HepG2 (cell line): ENCODE data around the gene KLK14. TPM values are rescaled to one million over a fixed set of nuclear protein-coding genes. Genes with fewer than 3 reads are reported as not detected.
A peak's percentile ranks its signal among the peaks of the same experiment; 100 is the strongest.

Experiments
- ATAC-seq: fragments of 200-7000 bp; cut with Tn5 transposase; 3 replicates; pipeline ENCODE4 v1.9.1; 2020; ENCODE audit warnings: mild to moderate bottlenecking, moderate library complexity
- BruUV-seq: library from RNA; stranded (reverse); fragments of 400-500 nt; replicated peaks from 2 replicates; lab custom pipeline; 2021; lab: Mats Ljungman, UMichigan
- CTCF ChIA-PET: fragments of 300-600 bp; formaldehyde crosslinking; extraction: SDS; loops from one replicate; lab custom pipeline; 2021; ENCODE audit warnings: low total read pairs, inconsistent platforms, low intra/inter-chr PET ratio; lab: Yijun Ruan, JAX
- POLR2A ChIA-PET: fragments of 350-600 bp; sonication (Branson Sonifier 250); formaldehyde crosslinking; loops from one replicate; lab custom pipeline; 2020; ENCODE audit warnings: antibody characterized with exemption, inconsistent platforms; lab: Yijun Ruan, JAX
- DNase-seq: peaks from one replicate; pipeline ENCODE4 v3.0.0-alpha.2; 2015; ENCODE audit warnings: low spot score
- FAIRE-seq: peaks from 3 replicates; lab custom pipeline; 2011; peaks lifted over from hg19 to GRCh38; lab: Jason Lieb, UNC
- H2AFZ ChIP-seq: one replicate; pipeline ENCODE4 v1.6.1; 2011; ENCODE audit warnings: low read length, inconsistent platforms
- H3K27ac ChIP-seq: fragments of 300-600 bp; 3 replicates; pipeline ENCODE4 v1.8.0; 2011; ENCODE audit warnings: mixed run types, mild to moderate bottlenecking, mixed read lengths, low read length, inconsistent platforms; ENCODE audit not compliant: insufficient read depth; ENCODE audit errors: extremely low read length
- H3K27me3 ChIP-seq, 2 experiments: fragments of 200-600 bp in 1 of 2; 2 replicates in 1 of 2; 3 replicates in 1 of 2; pipeline versions ENCODE4 v1.6.0 to v1.8.0; 2011; ENCODE audit warnings: low read length in 2 of 2, mild to moderate bottlenecking in 2 of 2, moderate library complexity in 2 of 2, inconsistent platforms in 1 of 2; ENCODE audit not compliant: insufficient read depth in 2 of 2, control insufficient read depth in 1 of 2
- H3K36me3 ChIP-seq, 2 experiments: fragments of 200-600 bp in 1 of 2; replicated peaks in 1 of 2; 2 replicates in 1 of 2; 3 replicates in 1 of 2; pipeline versions ENCODE4 v1.5.1 to v1.8.0; 2011; ENCODE audit warnings: low read length in 2 of 2, inconsistent platforms in 1 of 2; ENCODE audit not compliant: insufficient read depth in 2 of 2, control insufficient read depth in 1 of 2
- H3K4me1 ChIP-seq: 2 replicates; pipeline ENCODE4 v1.5.1; 2012; ENCODE audit warnings: low read length, inconsistent platforms; ENCODE audit not compliant: insufficient read depth
- H3K4me2 ChIP-seq: 2 replicates; pipeline ENCODE4 v1.6.0; 2011; ENCODE audit warnings: low read depth, low read length, inconsistent platforms
- H3K4me3 ChIP-seq, 3 experiments: fragments of 200-600 bp in 1 of 3; sonication (generic), shearing (Covaris generic) in 1 of 3; replicated peaks in 1 of 3; 2 replicates each; pipeline ENCODE4 v1.5.1; 2011 to 2016; ENCODE audit warnings: low read length in 3 of 3, inconsistent platforms in 2 of 3, low read depth in 2 of 3, mild to moderate bottlenecking in 2 of 3, control low read depth in 1 of 3, mixed read lengths in 1 of 3; ENCODE audit not compliant: insufficient read depth in 1 of 3
- H3K79me2 ChIP-seq: one replicate; pipeline ENCODE4 v1.6.1; 2011; ENCODE audit warnings: low read length, inconsistent platforms; ENCODE audit not compliant: insufficient read depth
- H3K9ac ChIP-seq: 2 replicates; pipeline ENCODE4 v1.6.0; 2011; ENCODE audit warnings: mild to moderate bottlenecking, low read depth, low read length, inconsistent platforms; ENCODE audit not compliant: insufficient read depth
- H3K9me3 ChIP-seq: 2 replicates; pipeline ENCODE4 v1.5.1; 2012; ENCODE audit warnings: mild to moderate bottlenecking, low read length
- H4K20me1 ChIP-seq: 2 replicates; pipeline ENCODE4 v1.6.0; 2011; ENCODE audit warnings: inconsistent platforms, mild to moderate bottlenecking, low read length, moderate library complexity; ENCODE audit not compliant: insufficient read depth
- FOSL2 ChIP-seq: sonication (generic); formaldehyde crosslinking; IDR thresholded peaks from 2 replicates; pipeline ENCODE4 v1.4.0; 2020; ENCODE audit warnings: missing genetic modification reagents
- KLF16 ChIP-seq, 2 experiments: sonication (generic) in 1 of 2; formaldehyde crosslinking in 1 of 2; IDR thresholded peaks; 2 replicates each; pipeline versions ENCODE4 v1.6.1 to v1.8.0; 2016 to 2023; ENCODE audit warnings: missing genetic modification reagents in 2 of 2, missing compliant biosample characterization in 1 of 2
- MIER2 ChIP-seq: IDR thresholded peaks from 2 replicates; pipeline ENCODE4 v1.6.1; 2016; ENCODE audit warnings: missing biosample characterization, missing genetic modification reagents
- NBN ChIP-seq: fragments of 450-650 bp; conservative IDR thresholded peaks from 2 replicates; pipeline ENCODE4 v1.6.1; 2017
- NR2F2 ChIP-seq: IDR thresholded peaks from 2 replicates; pipeline ENCODE4 v1.6.1; 2012; ENCODE audit warnings: low read depth, inconsistent platforms, borderline replicate concordance
- PAWR ChIP-seq: sonication (generic); formaldehyde crosslinking; IDR thresholded peaks from 2 replicates; pipeline ENCODE4 v1.4.0; 2020; ENCODE audit warnings: missing genetic modification reagents, mild to moderate bottlenecking, borderline replicate concordance
- SALL2 ChIP-seq: sonication (generic); formaldehyde crosslinking; IDR thresholded peaks from 2 replicates; pipeline ENCODE4 v1.8.1; 2023; ENCODE audit warnings: mild to moderate bottlenecking, missing genetic modification reagents, inconsistent platforms
- SYNCRIP ChIP-seq: fragments of 200-400 bp; formaldehyde crosslinking; IDR thresholded peaks from 2 replicates; pipeline ENCODE4 v1.6.1; 2018; ENCODE audit warnings: mild to moderate bottlenecking, low read depth, low read length; ENCODE audit not compliant: insufficient read depth
- ZBTB33 ChIP-seq: sonication (generic); formaldehyde crosslinking; IDR thresholded peaks from 2 replicates; pipeline ENCODE4 v1.4.0; 2020; ENCODE audit warnings: missing genetic modification reagents
- ZBTB43 ChIP-seq: sonication (generic); formaldehyde crosslinking; conservative IDR thresholded peaks from 2 replicates; pipeline ENCODE4 v1.4.0; 2020; ENCODE audit warnings: missing genetic modification reagents
- ZMAT3 ChIP-seq: sonication (generic); formaldehyde crosslinking; conservative IDR thresholded peaks from 2 replicates; pipeline ENCODE4 v1.7.0; 2021; ENCODE audit warnings: missing genetic modification reagents
- ZNF143 ChIP-seq: sonication (generic); formaldehyde crosslinking; IDR thresholded peaks from 2 replicates; pipeline ENCODE4 v1.4.0; 2020; ENCODE audit warnings: missing genetic modification reagents
- ZNF501 ChIP-seq: sonication (generic); formaldehyde crosslinking; IDR thresholded peaks from 2 replicates; pipeline ENCODE4 v1.5.1; 2020; ENCODE audit warnings: mild to moderate bottlenecking, moderate library complexity, missing genetic modification reagents
- ZNF563 ChIP-seq: sonication (generic); formaldehyde crosslinking; IDR thresholded peaks from 2 replicates; pipeline ENCODE4 v1.8.0; 2022; ENCODE audit warnings: mild to moderate bottlenecking, moderate library complexity, missing genetic modification reagents
- WGBS: methylation state at CpG from one replicate; pipeline ENCODE4 v1.1.6; 2017; ENCODE audit warnings: low lambda C conversion rate; 5-methylcytosine and 5-hydroxymethylcytosine counted together
- in situ Hi-C: cut with HindIII; loops from 2 replicates; pipeline ENCODE4 v1.10.0; 2017; ENCODE audit warnings: low pct_unique_long_range_greater_than_20kb; ENCODE audit not compliant: extremely low pct_ligation_motif_present
- intact Hi-C: fragments of 100-400 bp; cut with micrococcal nuclease; formaldehyde crosslinking; loops from one replicate; pipeline ENCODE4 v1.10.0; 2022; ENCODE audit not compliant: unreplicated experiment
- polyA plus RNA-seq, 8 experiments: library from polyadenylated mRNA; depleted of rRNA in 3 of 8; stranded (reverse) in 7 of 8; unstranded in 1 of 8; fragments of >200 nt; fragmentation: Illumina TruSeq in 4 of 8; extraction: Trizol in 4 of 8; gene quantifications; 2 replicates each; pipeline versions ENCODE4 v1.2.1 to v1.2.3, GENCODE V29; 2011 to 2016; ENCODE audit warnings: low read depth in 4 of 8, missing spikeins in 1 of 8, mixed read lengths in 1 of 8; ENCODE audit not compliant: insufficient read depth in 1 of 8
- total RNA-seq, 5 experiments: library from RNA; depleted of rRNA; stranded (reverse); fragments of >200 nt; fragmentation: Illumina TruSeq; extraction: Trizol; gene quantifications; 2 replicates each; pipeline ENCODE4 v1.2.3, GENCODE V29; 2016; ENCODE audit warnings: low read depth in 1 of 5

The KLK14 gene
- total and polyA plus RNA-seq, 2 of the 13 experiments (the other 11 are each of a cell fraction or from before 2014, with no cell fraction given): not detected

DNA sequence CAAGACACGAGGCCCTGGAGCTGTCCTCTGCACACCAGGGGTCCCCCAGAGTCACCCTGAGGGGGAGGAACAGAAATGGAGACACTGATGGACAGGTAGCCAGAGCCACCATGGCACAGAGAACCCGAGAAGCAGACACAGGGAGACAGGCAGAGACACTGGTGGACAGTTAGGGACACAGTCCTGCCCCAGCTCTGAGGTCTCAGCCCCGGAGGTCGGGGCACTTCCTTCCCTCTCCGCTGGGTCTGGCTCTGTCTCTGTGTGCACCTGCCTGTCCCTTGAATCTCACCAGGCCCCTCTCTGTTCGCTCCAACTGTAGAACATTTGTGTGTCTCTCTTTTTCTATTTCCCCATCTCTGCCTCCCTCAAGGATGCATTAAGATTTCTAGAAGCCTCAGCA lies 4.6 kb downstream of the KLK14 start:
- Histone ChIP-seq H3K27ac (no peak overlapping the region), H3K4me3 (no peak overlapping the region), H3K79me2 (no peaks in the 10 kb centered on the region), H4K20me1 (no peaks in the 10 kb centered on the region), H3K9ac (no peak overlapping the region), H3K9me3 (peaks cover 11% of the 10 kb centered on the region; the same call in 1 of the 2 replicates), H3K36me3 (no peaks in the 10 kb centered on the region), H3K4me2 (no peak overlapping the region), H2AFZ (no peak overlapping the region), H3K27me3 (peaks cover 0 to 19% of the 10 kb centered on the region in 2 experiments; a peak in 4 of 5 replicates), H3K4me1 (no peaks in the 10 kb centered on the region)
- no peak for DNase-seq
- in situ Hi-C loops (loop anchor here (25.0 kb wide), 1 partner anchor 141 kb away; no protein-coding TSS in a partner anchor), intact Hi-C loops (no loop called here)
- peak; percentile 48; the same call in 2 of the 3 replicates for ATAC-seq
- WGBS: 6% methylated on average over 5 of the region's 6 CpGs
- CTCF ChIA-PET: no interaction called here
- no peak for FAIRE-seq
- no TSS peak for BruUV-seq
- POLR2A ChIA-PET: no interaction called here
- no peak for TF ChIP-seq MIER2

DNA sequence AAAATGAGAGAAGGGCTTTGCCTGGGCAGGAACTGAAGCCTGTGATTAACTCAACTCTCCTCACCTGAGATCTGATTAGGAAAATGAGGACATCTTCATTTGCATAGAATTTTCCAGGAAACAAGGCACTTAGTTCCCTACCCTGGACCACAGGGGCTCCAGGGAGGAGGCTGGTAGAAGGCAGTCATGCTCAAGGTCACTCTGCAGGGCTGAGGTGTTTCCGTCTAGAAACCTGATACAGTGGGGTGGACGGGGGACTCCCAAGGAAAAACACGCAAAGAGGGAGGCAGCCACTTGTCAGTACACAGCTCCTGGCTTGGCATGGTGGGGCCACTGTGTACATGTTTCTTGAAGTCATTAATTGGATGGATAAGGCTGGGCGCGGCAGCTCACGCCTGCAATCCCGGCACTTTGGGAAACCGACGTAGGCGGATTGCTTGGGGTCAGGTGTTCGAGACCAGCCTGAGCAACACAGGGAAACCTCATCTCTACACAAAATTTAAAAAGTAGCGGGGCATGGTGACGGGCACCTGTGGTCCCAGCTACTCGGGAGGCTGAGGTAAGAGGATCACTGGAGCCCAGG lies 6.0 kb downstream of the KLK14 start:
- no peak overlapping the region for H2AFZ ChIP-seq
- in situ Hi-C loops: loop anchor here (25.0 kb wide), 1 partner anchor 139 kb away; no protein-coding TSS in a partner anchor
- no peaks in the 10 kb centered on the region for H3K79me2 ChIP-seq
- no peak overlapping the region for H3K4me2 ChIP-seq
- BruUV-seq: no TSS peak
- intact Hi-C loops: no loop called here
- FAIRE-seq (no peak), DNase-seq (no peak), ATAC-seq (no peak)
- peaks cover 11% of the 10 kb centered on the region; the same call in 1 of the 2 replicates for H3K9me3 ChIP-seq
- H3K27me3 ChIP-seq: peaks cover 0 to 10% of the 10 kb centered on the region in 2 experiments; a peak in 4 of 5 replicates
- H3K27ac ChIP-seq: no peak overlapping the region
- H3K4me1 ChIP-seq: no peaks in the 10 kb centered on the region
- POLR2A ChIA-PET: no interaction called here
- H4K20me1 ChIP-seq: no peaks in the 10 kb centered on the region
- H3K4me3 ChIP-seq: no peak overlapping the region
- CTCF ChIA-PET: no interaction called here
- no peaks in the 10 kb centered on the region for H3K36me3 ChIP-seq
- 54% methylated on average over 14 of the region's 14 CpGs for WGBS
- no peak overlapping the region for H3K9ac ChIP-seq
- TF ChIP-seq SYNCRIP: no peak
- TF ChIP-seq KLF16 (CRISPR knock-in tag; IDR thresholded peaks at IDR 0.05): no peak
- TF ChIP-seq PAWR (CRISPR knock-in tag): no peak
- TF ChIP-seq ZNF501: no peak
- TF ChIP-seq NBN: no peak
- no peak for TF ChIP-seq ZNF143
- TF ChIP-seq ZBTB33: no peak
- TF ChIP-seq NR2F2: no peak
- TF ChIP-seq ZMAT3 (CRISPR knock-in tag): no peak
- no peak for TF ChIP-seq FOSL2 (CRISPR knock-in tag)
- TF ChIP-seq ZNF563 (CRISPR knock-in tag): no peak
- TF ChIP-seq SALL2 (CRISPR knock-in tag): no peak
- no peak for TF ChIP-seq ZBTB43 (CRISPR knock-in tag)
